ENCODE data around the gene ACTN4. TPM values are rescaled to one million over a fixed set of nuclear protein-coding genes. Genes with fewer than 3 reads are reported as not detected.
A peak's percentile ranks its signal among the peaks of the same experiment; 100 is the strongest.

ACTN4 gene
- polyA plus RNA-seq, 1 experiment = 970 TPM

DNA sequence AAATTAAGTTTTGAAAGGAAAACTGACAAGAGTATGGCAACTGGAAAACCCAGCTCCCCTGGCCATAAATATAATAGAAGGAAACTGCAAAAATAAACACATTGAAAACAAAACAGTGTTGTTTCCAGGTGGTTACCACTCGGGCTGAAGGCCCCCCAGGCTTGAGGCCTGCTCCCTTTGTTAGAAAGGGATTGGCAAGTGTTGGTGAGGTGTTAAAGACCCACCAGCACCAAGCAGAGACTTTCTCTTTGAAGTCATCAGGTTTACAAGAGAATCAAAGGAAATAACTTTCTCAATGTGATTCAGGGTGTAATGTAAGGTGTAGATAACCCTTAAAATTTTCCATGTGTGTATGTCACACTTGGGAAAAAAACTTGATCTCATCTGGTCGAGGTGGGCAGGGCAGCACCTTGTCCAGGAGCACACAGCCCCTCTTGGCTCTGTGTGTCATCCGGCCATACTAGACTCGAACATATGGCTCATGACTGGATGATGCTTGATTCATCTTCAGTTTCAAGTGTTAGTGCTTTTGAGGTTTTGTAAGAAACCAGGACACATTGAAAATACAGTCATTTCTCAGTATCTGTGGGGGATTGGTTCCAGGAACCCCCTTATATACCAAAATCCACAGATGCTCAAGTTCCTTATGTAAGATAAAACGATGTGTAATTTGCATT lies 7.8 kb downstream of the ACTN4 start:
- POLR2A ChIA-PET = no interaction called here
- Histone ChIP-seq H3K4me3 (ENCODE audit: low read depth, low read length) (no peak overlapping the region), H3K27me3 (ENCODE audit: control insufficient read depth, insufficient read depth, low read length) (no peaks in the 10 kb centered on the region), H3K36me3 (ENCODE audit: control insufficient read depth, insufficient read depth, low read length) (peaks cover 2% of the 10 kb centered on the region; the same call in 1 of the 2 replicates)
- CTCF ChIA-PET = interaction anchor here (0.7 to 1.1 kb wide), 2 partner anchors 15 to 252 kb away, joined by 3 to 4 read pairs; partner anchors contain the start of gene FAM98C
- DNase-seq (ENCODE audit: low read depth) = no peak
- no peak for TF ChIP-seq CTCF (IDR thresholded peaks at IDR 0.05; ENCODE audit: insufficient read depth, low read depth, low read length)

DNA sequence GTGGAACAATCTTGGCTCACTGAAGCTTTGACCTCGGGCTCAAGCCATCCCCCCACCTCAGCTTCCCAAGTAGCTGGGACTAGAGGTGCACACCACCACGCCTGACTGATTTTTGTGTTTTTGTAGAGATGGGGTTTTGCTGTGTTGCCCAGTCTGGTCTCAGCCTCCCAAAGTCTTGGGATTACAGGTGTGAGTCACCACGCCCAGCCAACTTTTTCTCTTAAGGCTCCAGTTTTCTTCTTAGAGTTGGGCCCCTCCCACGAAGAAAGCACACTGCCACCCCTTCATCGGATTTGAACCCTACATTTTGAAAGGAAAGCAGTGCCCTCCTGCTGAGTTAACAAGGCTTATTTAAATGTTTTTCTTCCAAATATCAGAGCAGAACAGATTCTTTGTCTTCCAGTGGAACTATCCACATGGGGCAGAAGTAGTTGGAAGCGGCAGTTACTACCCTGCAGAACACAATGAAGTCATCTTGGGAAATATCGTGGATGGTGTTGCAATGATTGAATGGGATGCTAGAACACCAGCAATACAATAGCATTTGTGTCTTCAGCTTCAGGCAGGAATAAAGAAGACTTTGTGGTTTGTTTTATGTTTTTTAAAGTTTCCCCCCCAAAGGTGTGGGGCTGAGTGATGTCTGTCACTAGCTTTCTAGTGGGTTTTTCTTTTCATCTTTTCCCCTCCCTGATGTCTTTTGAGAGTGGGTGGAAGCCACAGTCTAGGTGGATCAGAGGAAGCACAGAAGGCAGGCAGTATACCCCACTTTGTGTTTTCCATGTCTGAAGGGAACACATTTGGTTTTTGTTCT lies 8.9 kb downstream of the ACTN4 start:
- DNase-seq (ENCODE audit: low read depth) = no peak
- TF ChIP-seq CTCF (IDR thresholded peaks at IDR 0.05; ENCODE audit: insufficient read depth, low read depth, low read length) = 0 out of 2 replicates have a peak, but pooled peaks have one; percentile 4
- Histone ChIP-seq H3K4me3 (ENCODE audit: low read depth, low read length) (no peak overlapping the region), H3K27me3 (ENCODE audit: control insufficient read depth, insufficient read depth, low read length) (no peaks in the 10 kb centered on the region), H3K36me3 (ENCODE audit: control insufficient read depth, insufficient read depth, low read length) (peaks cover 2% of the 10 kb centered on the region; the same call in 1 of the 2 replicates)
- POLR2A ChIA-PET = no interaction called here
- CTCF ChIA-PET = interaction anchor here (0.8 kb wide), 1 partner anchor 35 kb away, joined by 3 read pairs; no protein-coding TSS in a partner anchor

DNA sequence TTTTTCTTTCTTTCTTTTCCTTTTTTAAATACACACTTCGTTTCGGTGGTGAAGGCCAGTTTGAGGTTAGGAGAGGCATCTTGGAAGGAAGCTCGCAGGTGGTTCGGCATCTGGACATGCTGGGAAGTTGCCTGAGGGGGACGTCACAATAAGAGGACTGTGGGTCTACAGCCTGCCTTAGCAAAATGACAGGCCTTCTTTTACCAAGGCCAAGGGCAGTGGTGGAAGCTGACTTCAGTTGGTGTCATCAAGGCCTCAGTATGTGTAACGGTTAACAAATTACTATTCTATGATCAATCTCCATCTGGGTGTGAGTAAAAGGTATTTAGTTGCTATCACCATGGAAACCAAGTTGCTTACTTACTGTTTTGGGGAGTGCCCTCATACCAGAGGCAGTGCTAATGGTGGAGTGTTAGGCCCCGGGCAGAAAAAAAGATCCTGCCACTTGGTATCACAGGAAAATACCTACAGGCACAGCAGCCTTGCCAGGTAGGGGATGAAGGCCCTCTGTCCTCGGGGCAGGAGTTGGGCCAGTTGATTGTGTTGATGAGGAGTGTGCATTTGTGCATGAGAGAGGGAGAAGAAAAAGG lies 10.3 kb downstream of the ACTN4 start:
- DNase-seq (ENCODE audit: low read depth) = peak; percentile 81
- ChIA-PET POLR2A (no interaction called here), CTCF (interaction anchor here (0.6 to 1.9 kb wide), 2 partner anchors 12 to 33 kb away, joined by 4 read pairs; no protein-coding TSS in a partner anchor)
- no peak overlapping the region for H3K4me3 ChIP-seq (ENCODE audit: low read depth, low read length)
- no peaks in the 10 kb centered on the region for H3K27me3 ChIP-seq (ENCODE audit: control insufficient read depth, insufficient read depth, low read length)
- TF ChIP-seq CTCF (IDR thresholded peaks at IDR 0.05; ENCODE audit: insufficient read depth, low read depth, low read length) = no peak
- H3K36me3 ChIP-seq (ENCODE audit: control insufficient read depth, insufficient read depth, low read length) = peaks cover 2% of the 10 kb centered on the region; the same call in 1 of the 2 replicates

GRCh38 chr19:38658462-38659306 lies 11.2 kb downstream of the ACTN4 start:
- POLR2A ChIA-PET = interaction anchor here (0.5 to 1.3 kb wide), 5 partner anchors 10 to 189 kb away, joined by 3 to 11 read pairs (median 5); no protein-coding TSS in a partner anchor
- CTCF ChIA-PET = interaction anchor here (1.0 to 1.9 kb wide), 5 partner anchors 9 to 27 kb away, joined by 3 to 4 read pairs (median 3); no protein-coding TSS in a partner anchor
- Histone ChIP-seq H3K36me3 (ENCODE audit: control insufficient read depth, insufficient read depth, low read length) (peaks cover 2% of the 10 kb centered on the region; the same call in 1 of the 2 replicates), H3K4me3 (ENCODE audit: low read depth, low read length) (peak overlapping the region; percentile 3; the same call in 1 of the 2 replicates), H3K27me3 (ENCODE audit: control insufficient read depth, insufficient read depth, low read length) (no peaks in the 10 kb centered on the region)
- DNase-seq (ENCODE audit: low read depth) = peak; percentile 99
- no peak for TF ChIP-seq CTCF (IDR thresholded peaks at IDR 0.05; ENCODE audit: insufficient read depth, low read depth, low read length)

Measured in BJ (cell line).